HEK293 (cell line): Measurements from ENCODE around the gene ACAP3.

ENCODE experiments used
- FEZF1 ChIP-seq: fragments of 450-650 bp; formaldehyde crosslinking; IDR thresholded peaks from 2 replicates; pipeline ENCODE4 v1.5.1; 2016; ENCODE audit warnings: missing biosample characterization, missing genetic modification characterization
- GFI1B ChIP-seq: fragments of 450-650 bp; formaldehyde crosslinking; IDR thresholded peaks from 2 replicates; pipeline ENCODE4 v1.5.1; 2016; ENCODE audit warnings: missing biosample characterization, missing genetic modification characterization
- MEIS1 ChIP-seq: sonication (generic); formaldehyde crosslinking; IDR thresholded peaks from 2 replicates; pipeline ENCODE4 v1.8.1; 2022; ENCODE audit warnings: missing genetic modification reagents, mild to moderate bottlenecking, borderline replicate concordance
- REST ChIP-seq: fragments of 450-650 bp; formaldehyde crosslinking; IDR thresholded peaks from 2 replicates; pipeline ENCODE4 v1.5.1; 2016; ENCODE audit warnings: missing biosample characterization, missing genetic modification characterization
- SCRT2 ChIP-seq: fragments of 450-650 bp; formaldehyde crosslinking; IDR thresholded peaks from 2 replicates; pipeline ENCODE4 v1.5.1; 2016; ENCODE audit warnings: missing biosample characterization, missing genetic modification characterization
- SETDB1 ChIP-seq: IDR thresholded peaks from one replicate; pipeline ENCODE4 v1.6.1; 2017; ENCODE audit warnings: mild to moderate bottlenecking, low read length, moderate library complexity, mixed read lengths; ENCODE audit not compliant: insufficient read length
- ZIC2 ChIP-seq: fragments of 450-650 bp; formaldehyde crosslinking; IDR thresholded peaks from 2 replicates; pipeline ENCODE4 v1.5.1; 2016; ENCODE audit warnings: missing biosample characterization, missing genetic modification characterization
- ZNF138 ChIP-seq: fragments of 450-650 bp; formaldehyde crosslinking; IDR thresholded peaks from 2 replicates; pipeline ENCODE4 v1.5.1; 2016; ENCODE audit warnings: missing biosample characterization, missing genetic modification characterization, borderline replicate concordance
- ZNF146 ChIP-seq: fragments of 450-650 bp; formaldehyde crosslinking; IDR thresholded peaks from 2 replicates; pipeline ENCODE4 v1.5.1; 2016; ENCODE audit warnings: missing biosample characterization, missing genetic modification characterization
- ZNF26 ChIP-seq: fragments of 450-650 bp; formaldehyde crosslinking; IDR thresholded peaks from 2 replicates; pipeline ENCODE4 v1.5.1; 2016; ENCODE audit warnings: missing biosample characterization, missing genetic modification characterization
- ZNF292 ChIP-seq: fragments of 450-650 bp; formaldehyde crosslinking; IDR thresholded peaks from 2 replicates; pipeline ENCODE4 v1.5.1; 2016; ENCODE audit warnings: low read depth, missing biosample characterization, missing genetic modification characterization, borderline replicate concordance
- ZNF350 ChIP-seq: fragments of 450-650 bp; formaldehyde crosslinking; IDR thresholded peaks from 2 replicates; pipeline ENCODE4 v1.5.0; 2017; ENCODE audit warnings: missing biosample characterization, mild to moderate bottlenecking, missing genetic modification characterization
- ZNF362 ChIP-seq: fragments of 450-650 bp; formaldehyde crosslinking; IDR thresholded peaks from 2 replicates; pipeline ENCODE4 v1.5.1; 2016; ENCODE audit warnings: missing biosample characterization, missing genetic modification characterization
- ZNF529 ChIP-seq: fragments of 450-650 bp; formaldehyde crosslinking; IDR thresholded peaks from 2 replicates; pipeline ENCODE4 v1.5.1; 2017; ENCODE audit warnings: missing genetic modification characterization, missing biosample characterization; ENCODE audit not compliant: insufficient replicate concordance
- ZNF530 ChIP-seq: fragments of 450-650 bp; formaldehyde crosslinking; IDR thresholded peaks from 2 replicates; pipeline ENCODE4 v1.5.1; 2016; ENCODE audit warnings: low read depth, missing biosample characterization, missing genetic modification characterization
- ZNF596 ChIP-seq: fragments of 450-650 bp; IDR thresholded peaks from 2 replicates; pipeline ENCODE4 v1.5.0; 2018; ENCODE audit warnings: missing biosample characterization, mild to moderate bottlenecking, missing genetic modification characterization, moderate library complexity
- ZNF623 ChIP-seq: fragments of 450-650 bp; formaldehyde crosslinking; IDR thresholded peaks from 2 replicates; pipeline ENCODE4 v1.5.1; 2016; ENCODE audit warnings: missing biosample characterization, missing genetic modification characterization
- ZNF701 ChIP-seq: fragments of 450-650 bp; formaldehyde crosslinking; IDR thresholded peaks from 2 replicates; pipeline ENCODE4 v1.5.1; 2016; ENCODE audit warnings: missing biosample characterization, missing genetic modification characterization
- TF ChIP-seq, protein P1 (sequence below): fragments of 450-650 bp; formaldehyde crosslinking; IDR thresholded peaks from 2 replicates; pipeline ENCODE4 v1.5.1; 2017; ENCODE audit warnings: missing biosample characterization, mild to moderate bottlenecking, missing genetic modification characterization, moderate library complexity
- TF ChIP-seq, protein P2 (sequence below): fragments of 450-650 bp; formaldehyde crosslinking; IDR thresholded peaks from 2 replicates; pipeline ENCODE4 v1.5.1; 2017; ENCODE audit warnings: missing biosample characterization, missing genetic modification characterization
- TF ChIP-seq, protein P3 (sequence below): fragments of 450-650 bp; formaldehyde crosslinking; IDR thresholded peaks from 2 replicates; pipeline ENCODE4 v1.5.1; 2016; ENCODE audit warnings: missing biosample characterization, missing genetic modification characterization
- TF ChIP-seq, protein P4 (sequence below): fragments of 450-650 bp; formaldehyde crosslinking; IDR thresholded peaks from 2 replicates; pipeline ENCODE4 v1.5.0; 2017; ENCODE audit warnings: missing biosample characterization, missing genetic modification characterization, borderline replicate concordance
- TF ChIP-seq, protein P5 (sequence below): fragments of 450-650 bp; formaldehyde crosslinking; IDR thresholded peaks from 2 replicates; pipeline ENCODE4 v1.5.1; 2017; ENCODE audit warnings: missing biosample characterization, missing genetic modification characterization

Gene ACAP3

DNA sequence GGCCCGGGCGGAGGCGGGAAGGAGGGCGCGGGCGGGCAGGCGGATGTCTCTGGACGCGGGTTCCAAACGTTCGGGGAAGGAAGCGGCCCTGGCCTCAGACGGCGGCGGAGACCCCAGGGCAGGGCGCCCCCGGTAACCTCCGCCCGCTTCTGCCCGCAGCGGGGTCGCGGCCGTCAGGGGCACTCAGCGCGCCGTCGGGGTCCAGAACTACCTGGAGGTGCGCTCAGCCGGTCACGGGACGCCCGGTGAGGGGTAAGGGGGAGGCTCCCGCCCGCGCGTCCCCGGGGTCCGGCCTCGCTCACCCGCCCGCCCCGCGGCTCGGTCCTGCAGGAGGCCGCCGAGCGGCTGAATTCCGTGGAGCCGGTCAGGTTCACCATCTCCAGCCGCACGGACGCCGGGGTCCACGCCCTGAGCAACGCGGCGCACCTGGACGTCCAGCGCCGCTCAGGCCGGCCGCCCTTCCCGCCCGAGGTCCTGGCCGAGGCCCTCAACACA lies 1.1 kb upstream of the ACAP3 start (continued):
- TF ChIP-seq, protein P1, sequence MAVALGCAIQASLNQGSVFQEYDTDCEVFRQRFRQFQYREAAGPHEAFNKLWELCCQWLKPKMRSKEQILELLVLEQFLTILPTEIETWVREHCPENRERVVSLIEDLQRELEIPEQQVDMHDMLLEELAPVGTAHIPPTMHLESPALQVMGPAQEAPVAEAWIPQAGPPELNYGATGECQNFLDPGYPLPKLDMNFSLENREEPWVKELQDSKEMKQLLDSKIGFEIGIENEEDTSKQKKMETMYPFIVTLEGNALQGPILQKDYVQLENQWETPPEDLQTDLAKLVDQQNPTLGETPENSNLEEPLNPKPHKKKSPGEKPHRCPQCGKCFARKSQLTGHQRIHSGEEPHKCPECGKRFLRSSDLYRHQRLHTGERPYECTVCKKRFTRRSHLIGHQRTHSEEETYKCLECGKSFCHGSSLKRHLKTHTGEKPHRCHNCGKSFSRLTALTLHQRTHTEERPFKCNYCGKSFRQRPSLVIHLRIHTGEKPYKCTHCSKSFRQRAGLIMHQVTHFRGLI (tag by site-specific recombination), result no peak; the same call in 1 of the 2 replicates
- TF ChIP-seq REST, result no peak
- TF ChIP-seq, protein P2, sequence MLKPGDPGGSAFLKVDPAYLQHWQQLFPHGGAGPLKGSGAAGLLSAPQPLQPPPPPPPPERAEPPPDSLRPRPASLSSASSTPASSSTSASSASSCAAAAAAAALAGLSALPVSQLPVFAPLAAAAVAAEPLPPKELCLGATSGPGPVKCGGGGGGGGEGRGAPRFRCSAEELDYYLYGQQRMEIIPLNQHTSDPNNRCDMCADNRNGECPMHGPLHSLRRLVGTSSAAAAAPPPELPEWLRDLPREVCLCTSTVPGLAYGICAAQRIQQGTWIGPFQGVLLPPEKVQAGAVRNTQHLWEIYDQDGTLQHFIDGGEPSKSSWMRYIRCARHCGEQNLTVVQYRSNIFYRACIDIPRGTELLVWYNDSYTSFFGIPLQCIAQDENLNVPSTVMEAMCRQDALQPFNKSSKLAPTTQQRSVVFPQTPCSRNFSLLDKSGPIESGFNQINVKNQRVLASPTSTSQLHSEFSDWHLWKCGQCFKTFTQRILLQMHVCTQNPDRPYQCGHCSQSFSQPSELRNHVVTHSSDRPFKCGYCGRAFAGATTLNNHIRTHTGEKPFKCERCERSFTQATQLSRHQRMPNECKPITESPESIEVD (tag by site-specific recombination), result no peak
- TF ChIP-seq ZNF138, result no peak
- no peak for TF ChIP-seq FEZF1 (tag by site-specific recombination)
- TF ChIP-seq ZNF701 (tag by site-specific recombination), result no peak
- TF ChIP-seq ZNF26 (tag by site-specific recombination), result no peak
- no peak; the same call in 1 of the 2 replicates for TF ChIP-seq ZNF596
- TF ChIP-seq SCRT2 (tag by site-specific recombination), result no peak
- no peak for TF ChIP-seq GFI1B (tag by site-specific recombination)
- TF ChIP-seq, protein P3, sequence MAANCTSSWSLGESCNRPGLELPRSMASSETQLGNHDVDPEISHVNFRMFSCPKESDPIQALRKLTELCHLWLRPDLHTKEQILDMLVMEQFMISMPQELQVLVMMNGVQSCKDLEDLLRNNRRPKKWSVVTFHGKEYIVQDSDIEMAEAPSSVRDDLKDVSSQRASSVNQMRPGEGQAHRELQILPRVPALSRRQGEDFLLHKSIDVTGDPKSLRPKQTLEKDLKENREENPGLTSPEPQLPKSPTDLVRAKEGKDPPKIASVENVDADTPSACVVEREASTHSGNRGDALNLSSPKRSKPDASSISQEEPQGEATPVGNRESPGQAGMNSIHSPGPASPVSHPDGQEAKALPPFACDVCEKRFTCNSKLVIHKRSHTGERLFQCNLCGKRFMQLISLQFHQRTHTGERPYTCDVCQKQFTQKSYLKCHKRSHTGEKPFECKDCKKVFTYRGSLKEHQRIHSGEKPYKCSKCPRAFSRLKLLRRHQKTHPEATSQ (tag by site-specific recombination), result 0 out of 2 replicates have a peak, but pooled peaks have one; percentile 19
- peak; percentile 67 for TF ChIP-seq ZIC2 (tag by site-specific recombination)
- TF ChIP-seq ZNF362 (tag by site-specific recombination), result no peak
- TF ChIP-seq ZNF530 (tag by site-specific recombination), result no peak
- TF ChIP-seq ZNF292 (tag by site-specific recombination), result no peak
- TF ChIP-seq ZNF146 (tag by site-specific recombination), result no peak
- no peak for TF ChIP-seq SETDB1
- no peak for TF ChIP-seq ZNF623
- TF ChIP-seq ZNF529 (tag by site-specific recombination), result no peak
- TF ChIP-seq, protein P4, sequence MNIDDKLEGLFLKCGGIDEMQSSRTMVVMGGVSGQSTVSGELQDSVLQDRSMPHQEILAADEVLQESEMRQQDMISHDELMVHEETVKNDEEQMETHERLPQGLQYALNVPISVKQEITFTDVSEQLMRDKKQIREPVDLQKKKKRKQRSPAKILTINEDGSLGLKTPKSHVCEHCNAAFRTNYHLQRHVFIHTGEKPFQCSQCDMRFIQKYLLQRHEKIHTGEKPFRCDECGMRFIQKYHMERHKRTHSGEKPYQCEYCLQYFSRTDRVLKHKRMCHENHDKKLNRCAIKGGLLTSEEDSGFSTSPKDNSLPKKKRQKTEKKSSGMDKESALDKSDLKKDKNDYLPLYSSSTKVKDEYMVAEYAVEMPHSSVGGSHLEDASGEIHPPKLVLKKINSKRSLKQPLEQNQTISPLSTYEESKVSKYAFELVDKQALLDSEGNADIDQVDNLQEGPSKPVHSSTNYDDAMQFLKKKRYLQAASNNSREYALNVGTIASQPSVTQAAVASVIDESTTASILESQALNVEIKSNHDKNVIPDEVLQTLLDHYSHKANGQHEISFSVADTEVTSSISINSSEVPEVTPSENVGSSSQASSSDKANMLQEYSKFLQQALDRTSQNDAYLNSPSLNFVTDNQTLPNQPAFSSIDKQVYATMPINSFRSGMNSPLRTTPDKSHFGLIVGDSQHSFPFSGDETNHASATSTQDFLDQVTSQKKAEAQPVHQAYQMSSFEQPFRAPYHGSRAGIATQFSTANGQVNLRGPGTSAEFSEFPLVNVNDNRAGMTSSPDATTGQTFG (tag by site-specific recombination), result no peak
- TF ChIP-seq ZNF350 (tag by site-specific recombination), result no peak
- no peak for TF ChIP-seq MEIS1
- TF ChIP-seq, protein P5, sequence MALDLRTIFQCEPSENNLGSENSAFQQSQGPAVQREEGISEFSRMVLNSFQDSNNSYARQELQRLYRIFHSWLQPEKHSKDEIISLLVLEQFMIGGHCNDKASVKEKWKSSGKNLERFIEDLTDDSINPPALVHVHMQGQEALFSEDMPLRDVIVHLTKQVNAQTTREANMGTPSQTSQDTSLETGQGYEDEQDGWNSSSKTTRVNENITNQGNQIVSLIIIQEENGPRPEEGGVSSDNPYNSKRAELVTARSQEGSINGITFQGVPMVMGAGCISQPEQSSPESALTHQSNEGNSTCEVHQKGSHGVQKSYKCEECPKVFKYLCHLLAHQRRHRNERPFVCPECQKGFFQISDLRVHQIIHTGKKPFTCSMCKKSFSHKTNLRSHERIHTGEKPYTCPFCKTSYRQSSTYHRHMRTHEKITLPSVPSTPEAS, result no peak
